SHP77 (cell line): ENCODE results near the gene SLC35D3.
"Not testable (repeated sequence)": the region's sequence is repeated elsewhere in the genome, so short reads cannot be mapped to it uniquely, and the experiment has no call there.

Experiments used
- DNase-seq, 2 experiments: peaks; one replicate each; lab custom pipeline; 2025; lab: John Stamatoyannopoulos, UW

SLC35D3 gene

GRCh38 chr6:136923116-136923953, 1.2 kb downstream of the SLC35D3 start:
- DNase-seq = no peak

DNA sequence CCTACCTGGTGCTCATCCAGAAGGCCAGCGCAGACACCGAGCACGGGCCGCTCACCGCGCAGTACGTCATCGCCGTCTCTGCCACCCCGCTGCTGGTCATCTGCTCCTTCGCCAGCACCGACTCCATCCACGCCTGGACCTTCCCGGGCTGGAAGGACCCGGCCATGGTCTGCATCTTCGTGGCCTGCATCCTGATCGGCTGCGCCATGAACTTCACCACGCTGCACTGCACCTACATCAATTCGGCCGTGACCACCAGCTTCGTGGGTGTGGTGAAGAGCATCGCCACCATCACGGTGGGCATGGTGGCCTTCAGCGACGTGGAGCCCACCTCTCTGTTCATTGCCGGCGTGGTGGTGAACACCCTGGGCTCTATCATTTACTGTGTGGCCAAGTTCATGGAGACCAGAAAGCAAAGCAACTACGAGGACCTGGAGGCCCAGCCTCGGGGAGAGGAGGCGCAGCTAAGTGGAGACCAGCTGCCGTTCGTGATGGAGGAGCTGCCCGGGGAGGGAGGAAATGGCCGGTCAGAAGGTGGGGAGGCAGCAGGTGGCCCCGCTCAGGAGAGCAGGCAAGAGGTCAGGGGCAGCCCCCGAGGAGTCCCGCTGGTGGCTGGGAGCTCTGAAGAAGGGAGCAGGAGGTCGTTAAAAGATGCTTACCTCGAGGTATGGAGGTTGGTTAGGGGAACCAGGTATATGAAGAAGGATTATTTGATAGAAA, 2.0 kb downstream of the SLC35D3 start:
- DNase-seq = no peak

DNA sequence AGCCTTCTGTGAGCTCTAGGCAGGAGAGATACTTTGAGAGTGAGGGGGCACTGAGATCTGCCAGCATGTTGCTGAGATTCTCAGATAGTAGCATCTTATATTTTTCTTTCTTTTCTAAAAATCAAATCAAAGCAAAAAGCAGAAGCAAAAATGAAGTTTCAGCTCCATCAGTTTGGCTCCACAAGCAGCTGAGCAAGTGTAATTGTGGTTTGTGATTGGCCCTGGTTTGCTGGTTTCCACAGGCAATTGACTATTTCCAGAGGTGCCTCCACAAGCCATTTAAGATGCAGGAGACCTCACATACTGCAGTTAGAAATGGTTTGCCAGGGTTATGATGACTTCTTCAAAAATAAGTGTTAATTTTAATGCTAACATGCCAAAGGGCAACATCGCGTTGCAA, 4.3 kb downstream of the SLC35D3 start:
- no peak for DNase-seq

DNA sequence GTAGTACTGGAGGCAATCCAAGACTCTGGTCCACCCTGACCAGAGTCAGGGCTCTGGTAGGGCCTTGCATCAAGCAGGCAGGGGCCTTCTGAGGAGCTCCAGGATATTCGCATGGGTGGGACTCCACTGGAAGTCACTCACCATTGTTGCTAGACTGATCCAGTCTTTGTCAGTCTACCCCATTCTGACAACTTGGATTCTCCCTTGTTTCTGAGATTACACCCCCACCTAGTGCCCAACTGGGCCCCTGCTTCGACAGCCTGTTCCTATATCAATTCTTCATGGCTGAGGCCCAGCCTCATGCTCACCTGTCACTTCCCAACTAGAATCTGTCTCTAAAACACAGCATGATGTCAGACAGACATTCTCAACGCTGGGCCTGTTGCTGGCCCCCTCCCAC, 5.2 kb downstream of the SLC35D3 start:
- peak; percentile 13 to 14 for DNase-seq

DNA sequence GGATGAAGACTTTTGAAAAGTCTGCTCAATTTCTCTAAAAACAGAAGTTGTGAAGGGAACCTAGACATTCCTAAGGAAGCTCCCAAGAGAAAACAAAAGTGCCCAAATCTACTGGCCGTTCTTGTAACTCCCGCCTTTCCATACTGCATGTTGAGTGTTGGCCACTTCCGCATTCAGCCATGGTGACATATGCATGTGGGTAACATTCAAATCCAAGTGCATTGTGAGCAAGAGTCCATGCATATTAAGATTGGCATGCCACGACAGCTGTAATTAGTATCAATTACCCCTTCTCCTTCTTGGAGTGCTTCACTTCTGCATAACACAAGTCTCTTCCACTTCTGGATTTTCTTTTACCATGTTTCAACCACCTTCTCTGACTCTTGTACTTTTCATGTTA, 8.4 kb downstream of the SLC35D3 start:
- DNase-seq = no peak

GRCh38 chr6:136932599-136932998, 10.5 kb downstream of the SLC35D3 start:
- no peak for DNase-seq

DNA sequence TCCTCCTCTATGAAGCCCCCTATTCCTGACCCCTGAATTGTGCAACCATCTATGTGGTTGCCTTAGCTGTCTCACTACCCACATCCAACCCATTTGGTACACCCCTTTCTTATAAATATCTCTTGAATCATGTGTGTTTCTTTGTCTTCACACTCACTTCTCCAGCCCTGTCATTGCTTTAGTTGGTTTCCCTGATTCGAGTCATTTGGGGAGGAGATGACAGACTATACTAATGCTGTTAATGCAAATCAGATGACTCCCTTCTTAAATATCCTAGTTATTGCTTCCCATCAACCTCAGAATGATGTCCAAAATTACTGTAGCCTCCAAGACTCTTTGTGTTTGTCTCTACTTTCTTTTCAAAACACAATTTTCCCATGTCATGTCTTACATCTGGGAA, 23.0 kb downstream of the SLC35D3 start:
- no peak for DNase-seq

DNA sequence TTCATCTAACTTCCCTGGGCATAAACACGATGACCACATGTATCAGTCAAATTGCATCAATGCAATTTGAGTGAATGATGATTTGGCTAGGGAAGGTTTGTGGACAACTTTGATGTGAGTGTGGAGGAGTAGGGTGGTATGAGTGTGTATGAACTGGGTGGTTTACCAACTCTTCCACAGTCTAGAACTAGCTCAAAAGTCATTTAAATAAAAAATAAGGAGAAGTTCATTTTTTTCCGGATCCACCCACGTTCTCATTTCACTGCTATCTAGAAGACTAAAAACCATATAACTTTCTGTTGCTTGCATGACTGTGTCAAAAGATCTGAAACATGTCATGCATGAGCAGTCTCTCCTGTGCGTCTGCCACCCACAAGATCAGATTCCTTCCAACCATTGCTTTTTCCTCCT, 23.6 kb downstream of the SLC35D3 start:
- DNase-seq = no peak

GRCh38 chr6:136947037-136947436, 24.9 kb downstream of the SLC35D3 start:
- DNase-seq = no peak

DNA sequence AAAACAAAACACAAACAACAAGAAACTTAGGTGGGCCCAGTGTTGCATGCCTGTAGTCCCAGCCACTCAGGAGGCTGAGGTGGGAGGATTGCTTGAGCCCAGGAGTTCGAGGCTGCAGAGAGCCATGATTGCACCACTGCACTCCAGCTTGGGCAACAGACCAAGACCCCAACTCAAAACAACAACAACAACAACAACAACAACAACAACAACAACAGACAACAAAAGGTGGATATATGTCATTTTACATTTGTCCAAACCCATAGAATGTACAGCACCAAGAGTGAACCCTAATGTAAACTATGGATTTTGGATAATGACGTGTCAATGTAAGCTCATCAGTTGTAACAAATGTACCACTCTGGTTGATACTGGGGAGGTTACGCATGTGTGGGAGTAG, 27.9 kb downstream of the SLC35D3 start:
- not testable (repeated sequence) for DNase-seq

- no peak for DNase-seq
Measured at GRCh38 chr6:136950436-136951126, 28.5 kb downstream of the SLC35D3 start.

- no peak for DNase-seq
Measured at GRCh38 chr6:136952714-136953260, 30.7 kb downstream of the SLC35D3 start.

DNA sequence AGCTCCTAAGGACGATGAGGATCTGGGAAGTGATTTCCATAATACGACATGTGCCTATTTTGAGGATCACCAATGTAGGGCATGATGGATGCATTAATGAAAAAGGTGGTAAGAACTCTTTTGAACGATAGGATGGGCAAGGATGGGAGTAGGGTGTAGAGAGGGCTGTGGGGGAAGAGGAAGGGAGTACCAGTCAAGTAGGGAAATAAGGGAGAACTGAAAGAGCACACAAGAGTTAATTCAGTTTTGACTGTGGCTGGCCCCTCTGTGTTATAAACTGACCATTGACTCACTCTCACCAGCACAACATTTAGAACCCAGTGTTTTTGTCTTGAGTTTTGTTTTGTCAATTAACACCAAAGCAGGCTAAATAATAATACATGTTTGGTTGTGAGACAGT, 33.0 kb downstream of the SLC35D3 start:
- no peak for DNase-seq

DNA sequence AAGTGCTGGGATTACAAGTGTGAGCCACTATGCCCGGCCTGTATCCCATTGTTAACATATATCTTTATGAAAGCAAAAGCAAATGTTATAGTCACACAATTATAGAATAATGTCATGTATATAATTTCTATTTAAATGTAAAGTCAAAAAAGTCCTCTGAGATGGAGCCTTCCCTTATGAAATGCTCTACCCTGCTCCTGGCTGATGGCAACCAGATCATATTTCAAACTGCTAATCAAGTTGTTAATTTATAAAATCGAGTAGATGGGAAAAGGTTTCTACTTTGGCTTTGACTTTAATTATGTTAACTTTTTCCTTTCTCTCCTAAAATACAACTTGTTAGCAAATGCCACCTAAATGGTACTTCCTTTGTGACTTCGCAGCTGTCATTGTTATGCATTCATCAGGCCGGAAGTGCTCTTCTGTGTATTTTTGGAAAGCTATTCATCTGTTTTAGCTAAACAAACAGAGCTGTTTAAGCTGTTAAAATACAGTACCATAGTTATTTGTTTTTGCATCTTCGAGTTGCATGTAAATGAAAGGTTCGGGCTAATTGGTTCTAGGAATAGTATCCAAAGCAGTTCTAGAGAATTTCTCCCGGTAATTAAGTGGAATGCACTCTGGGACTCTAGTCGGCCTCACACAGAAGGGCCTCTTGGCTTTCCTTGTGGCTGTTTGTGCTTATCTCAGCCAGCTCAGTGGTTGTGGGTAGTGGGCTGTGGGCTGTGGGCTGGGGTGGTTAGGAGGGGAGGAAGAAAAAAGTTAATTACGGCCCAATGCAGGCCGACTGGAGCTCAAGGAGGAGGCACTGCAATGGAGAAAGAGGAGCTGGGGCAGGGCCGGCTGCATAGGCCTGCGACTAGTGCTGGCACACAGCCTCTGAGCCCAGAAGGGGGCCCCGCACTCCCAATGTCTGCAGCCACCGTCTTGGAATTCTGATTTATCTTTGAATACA, 34.8 kb downstream of the SLC35D3 start:
- DNase-seq = peak; percentile 44 to 59

GRCh38 chr6:136958168-136958567, 36.1 kb downstream of the SLC35D3 start:
- DNase-seq = no peak

DNA sequence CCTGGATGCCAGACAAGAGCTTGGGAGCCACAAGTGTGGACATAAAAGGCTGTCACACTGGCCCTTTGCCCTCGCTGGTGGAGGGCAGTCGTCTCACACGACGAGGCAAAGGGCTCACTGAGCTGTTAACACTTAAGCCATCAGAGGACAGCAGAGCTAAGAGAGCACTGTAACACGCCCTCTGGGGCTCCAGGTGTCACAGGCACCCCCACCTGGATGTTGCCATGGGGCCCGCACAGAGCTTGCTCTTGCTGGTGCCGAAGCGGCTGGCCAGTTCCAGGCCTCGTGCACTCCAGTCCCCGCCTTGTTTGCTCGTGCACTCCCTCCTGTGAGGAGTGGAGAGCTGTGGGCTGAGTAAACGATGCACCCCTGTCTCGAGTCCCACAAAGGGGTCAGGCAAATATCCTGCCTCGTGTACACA, 37.4 kb downstream of the SLC35D3 start:
- DNase-seq = peak; percentile 59 to 87

DNA sequence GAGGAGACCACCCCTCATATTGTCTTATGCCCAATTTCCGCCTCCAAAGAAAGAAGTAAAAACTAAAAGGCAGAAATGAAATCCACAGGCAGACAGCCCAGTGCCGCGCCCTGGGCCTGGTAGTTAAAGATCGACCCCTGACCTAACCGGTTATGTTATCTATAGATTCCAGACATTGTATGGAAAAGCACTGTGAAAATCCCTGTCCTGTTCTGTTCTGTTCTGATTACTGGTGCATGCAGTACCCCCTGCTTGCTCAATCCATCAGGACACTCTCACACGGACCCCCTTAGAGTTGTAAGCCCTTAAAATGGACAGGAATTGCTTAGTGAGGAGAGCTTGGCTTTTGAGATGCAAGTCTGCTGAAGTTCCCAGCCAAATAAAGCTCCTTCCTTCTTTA, 37.8 kb downstream of the SLC35D3 start:
- not testable (repeated sequence) for DNase-seq

GRCh38 chr6:136960781-136961180, 38.7 kb downstream of the SLC35D3 start:
- DNase-seq = no peak

DNA sequence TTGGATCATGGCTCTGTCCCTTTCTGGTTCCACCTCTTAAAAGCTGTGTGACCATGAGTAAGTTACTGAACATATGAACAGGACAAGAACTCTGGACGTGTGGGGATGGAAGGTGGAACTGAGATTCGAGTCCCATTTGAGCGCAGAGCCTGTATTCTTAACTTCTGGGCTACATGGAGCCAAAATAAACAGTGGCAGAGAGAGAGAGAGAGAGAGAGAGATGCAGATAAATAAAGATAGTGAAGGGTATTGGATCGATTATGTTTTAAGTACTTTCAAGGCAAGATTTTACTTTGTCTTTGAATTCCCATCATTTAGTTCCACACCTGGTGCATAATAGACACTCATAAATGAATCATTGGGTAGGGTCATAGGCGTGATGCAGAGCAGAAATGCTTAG, 39.7 kb downstream of the SLC35D3 start:
- peak; percentile 47 to 51 for DNase-seq

GRCh38 chr6:136962661-136963060, 40.6 kb downstream of the SLC35D3 start:
- DNase-seq = peak; percentile 74 to 90

DNA sequence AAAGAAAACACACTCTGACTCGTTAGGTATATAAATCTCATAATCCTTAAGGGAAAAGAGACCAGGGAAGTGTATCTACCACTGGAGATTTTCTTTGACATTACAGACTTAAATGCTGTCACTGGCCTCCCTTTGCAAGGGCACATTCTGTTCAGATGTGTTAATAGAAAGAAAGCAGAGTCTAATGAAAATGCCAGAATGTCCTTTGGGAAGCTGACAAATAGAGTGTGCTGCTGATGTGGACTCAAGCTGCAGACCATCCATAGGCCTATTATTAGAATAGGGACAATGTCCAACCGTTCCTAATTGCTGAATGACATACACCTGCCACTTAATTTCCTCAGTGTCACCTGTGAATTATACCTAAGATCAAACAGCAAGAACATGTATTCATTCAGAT, 41.2 kb downstream of the SLC35D3 start:
- DNase-seq = peak in 1 of 2 experiments; percentile 13
